Activated CD8-positive, alpha-beta T cell treated with anti-CD3 and anti-CD28 coated beads for 36 hours (primary cell): ENCODE data around the gene LTBP3. TPM values are rescaled to one million over a fixed set of nuclear protein-coding genes. Genes with fewer than 3 reads are reported as not detected.
A peak's percentile ranks its signal among the peaks of the same experiment; 100 is the strongest.

Source experiments
- ATAC-seq: fragments of 200-7000 bp; cut with Tn5 transposase; one replicate; pipeline ENCODE4 v1.10.0; 2021; ENCODE audit warnings: mild to moderate bottlenecking, moderate library complexity
- CTCF ChIA-PET: fragments of 350-600 bp; sonication (Branson Sonifier 250); formaldehyde crosslinking; loops from one replicate; lab custom pipeline; 2021; ENCODE audit warnings: antibody characterized with exemption; lab: Charles Lee
- POLR2A ChIA-PET: fragments of 350-600 bp; sonication (Branson Sonifier 250); formaldehyde crosslinking; loops from one replicate; lab custom pipeline; 2021; ENCODE audit warnings: antibody characterized with exemption; lab: Charles Lee
- DNase-seq: peaks from one replicate; pipeline ENCODE4 v3.0.0-alpha.2; 2020
- H3K27ac Mint-ChIP-seq: one replicate; pipeline ENCODE4 v1.8.0; 2021; ENCODE audit warnings: mild to moderate bottlenecking, mixed read lengths
- H3K27me3 Mint-ChIP-seq: one replicate; pipeline ENCODE4 v1.8.0; 2021; ENCODE audit warnings: mixed read lengths
- H3K36me3 Mint-ChIP-seq: one replicate; pipeline ENCODE4 v1.8.0; 2021; ENCODE audit warnings: low read depth, mixed read lengths
- H3K4me1 Mint-ChIP-seq: one replicate; pipeline ENCODE4 v1.8.0; 2021; ENCODE audit warnings: low read depth, mixed read lengths
- H3K4me3 Mint-ChIP-seq: one replicate; pipeline ENCODE4 v1.8.0; 2021; ENCODE audit warnings: mild to moderate bottlenecking, moderate library complexity, mixed read lengths
- H3K9me3 Mint-ChIP-seq: one replicate; pipeline ENCODE4 v1.8.0; 2021; ENCODE audit warnings: mixed read lengths
- intact Hi-C: fragments of 100-400 bp; cut with micrococcal nuclease; formaldehyde crosslinking; loops from one replicate; pipeline ENCODE4 v1.10.0; 2022
- total RNA-seq, 2 experiments: library from RNA; stranded (reverse); gene quantifications; one replicate each; pipeline ENCODE4 v1.2.3, GENCODE V29; 2021
- TF ChIP-seq, protein P1 (sequence below): fragments of 200-600 bp; IDR thresholded peaks from one replicate; pipeline ENCODE4 v1.8.0; 2022; ENCODE audit warnings: antibody characterized with exemption, mild to moderate bottlenecking

LTBP3 gene
- total RNA-seq, 2 experiments from 2014 or later = 55.4 to 56.0 TPM

DNA sequence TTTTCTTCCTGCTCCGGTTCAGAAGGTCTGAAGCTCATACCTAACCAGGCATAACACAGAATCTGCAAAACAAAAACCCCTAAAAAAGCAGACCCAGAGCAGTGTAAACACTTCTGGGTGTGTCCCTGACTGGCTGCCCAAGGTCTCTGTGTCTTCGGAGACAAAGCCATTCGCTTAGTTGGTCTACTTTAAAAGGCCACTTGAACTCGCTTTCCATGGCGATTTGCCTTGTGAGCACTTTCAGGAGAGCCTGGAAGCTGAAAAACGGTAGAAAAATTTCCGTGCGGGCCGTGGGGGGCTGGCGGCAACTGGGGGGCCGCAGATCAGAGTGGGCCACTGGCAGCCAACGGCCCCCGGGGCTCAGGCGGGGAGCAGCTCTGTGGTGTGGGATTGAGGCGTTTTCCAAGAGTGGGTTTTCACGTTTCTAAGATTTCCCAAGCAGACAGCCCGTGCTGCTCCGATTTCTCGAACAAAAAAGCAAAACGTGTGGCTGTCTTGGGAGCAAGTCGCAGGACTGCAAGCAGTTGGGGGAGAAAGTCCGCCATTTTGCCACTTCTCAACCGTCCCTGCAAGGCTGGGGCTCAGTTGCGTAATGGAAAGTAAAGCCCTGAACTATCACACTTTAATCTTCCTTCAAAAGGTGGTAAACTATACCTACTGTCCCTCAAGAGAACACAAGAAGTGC, 60.0 kb downstream of the LTBP3 start:
- ATAC-seq = peak; percentile 8
- intact Hi-C loops = no loop called here
- TF ChIP-seq, protein P1, sequence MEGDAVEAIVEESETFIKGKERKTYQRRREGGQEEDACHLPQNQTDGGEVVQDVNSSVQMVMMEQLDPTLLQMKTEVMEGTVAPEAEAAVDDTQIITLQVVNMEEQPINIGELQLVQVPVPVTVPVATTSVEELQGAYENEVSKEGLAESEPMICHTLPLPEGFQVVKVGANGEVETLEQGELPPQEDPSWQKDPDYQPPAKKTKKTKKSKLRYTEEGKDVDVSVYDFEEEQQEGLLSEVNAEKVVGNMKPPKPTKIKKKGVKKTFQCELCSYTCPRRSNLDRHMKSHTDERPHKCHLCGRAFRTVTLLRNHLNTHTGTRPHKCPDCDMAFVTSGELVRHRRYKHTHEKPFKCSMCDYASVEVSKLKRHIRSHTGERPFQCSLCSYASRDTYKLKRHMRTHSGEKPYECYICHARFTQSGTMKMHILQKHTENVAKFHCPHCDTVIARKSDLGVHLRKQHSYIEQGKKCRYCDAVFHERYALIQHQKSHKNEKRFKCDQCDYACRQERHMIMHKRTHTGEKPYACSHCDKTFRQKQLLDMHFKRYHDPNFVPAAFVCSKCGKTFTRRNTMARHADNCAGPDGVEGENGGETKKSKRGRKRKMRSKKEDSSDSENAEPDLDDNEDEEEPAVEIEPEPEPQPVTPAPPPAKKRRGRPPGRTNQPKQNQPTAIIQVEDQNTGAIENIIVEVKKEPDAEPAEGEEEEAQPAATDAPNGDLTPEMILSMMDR = no peak
- H3K27ac Mint-ChIP-seq = no peak overlapping the region
- peaks cover 25% of the 10 kb centered on the region for H3K4me1 Mint-ChIP-seq
- POLR2A ChIA-PET = interaction anchor here (0.8 to 36.2 kb wide), 41 partner anchors 9 to 687 kb away, joined by 3 to 4842 read pairs (median 8); partner anchors contain the start of genes CCDC85B, CDC42EP2, EHBP1L1 and EHD1
- no peaks in the 10 kb centered on the region for H3K27me3 Mint-ChIP-seq
- DNase-seq = peak; percentile 77
- peaks cover 2% of the 10 kb centered on the region for H3K36me3 Mint-ChIP-seq
- no peak overlapping the region for H3K4me3 Mint-ChIP-seq
- CTCF ChIA-PET = interaction anchor here (0.7 to 16.5 kb wide), 8 partner anchors 10 to 169 kb away, joined by 3 to 448 read pairs (median 9); partner anchors contain the start of gene NEAT1
- H3K9me3 Mint-ChIP-seq = no peaks in the 10 kb centered on the region

DNA sequence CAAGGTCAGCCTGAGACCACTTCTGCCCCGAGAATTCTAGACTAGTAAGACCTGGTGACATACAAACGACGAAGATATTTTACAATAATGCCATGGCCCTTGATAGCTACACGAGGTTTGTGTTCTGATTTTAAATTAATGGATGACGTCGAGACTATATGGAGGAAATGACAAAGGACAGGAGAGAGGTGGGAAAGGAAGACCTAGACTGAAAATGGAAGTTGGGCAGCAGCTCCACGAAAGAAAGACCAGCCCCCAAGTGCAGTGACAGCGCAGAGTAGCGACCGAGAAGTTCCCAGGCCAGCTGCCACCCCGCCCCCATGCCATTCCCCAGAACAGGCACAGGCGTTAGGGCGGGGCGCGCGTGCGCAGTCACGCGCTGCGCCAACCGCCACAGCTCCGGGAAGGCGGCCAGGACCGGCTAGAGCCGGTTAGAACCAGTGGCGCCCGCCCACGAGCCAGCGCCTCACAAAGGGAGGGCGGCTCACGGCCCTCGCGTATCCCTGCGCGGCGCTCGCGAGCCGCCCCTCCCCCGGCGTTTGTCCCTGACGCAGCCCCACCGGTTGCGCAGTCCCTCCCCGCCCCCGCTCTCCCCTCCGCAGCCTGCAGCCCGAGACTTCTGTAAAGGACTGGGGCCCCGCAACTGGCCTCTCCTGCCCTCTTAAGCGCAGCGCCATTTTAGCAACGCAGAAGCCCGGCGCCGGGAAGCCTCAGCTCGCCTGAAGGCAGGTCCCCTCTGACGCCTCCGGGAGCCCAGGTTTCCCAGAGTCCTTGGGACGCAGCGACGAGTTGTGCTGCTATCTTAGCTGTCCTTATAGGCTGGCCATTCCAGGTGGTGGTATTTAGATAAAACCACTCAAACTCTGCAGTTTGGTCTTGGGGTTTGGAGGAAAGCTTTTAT, 60.8 kb downstream of the LTBP3 start:
- ATAC-seq (peak; percentile 77), DNase-seq (peak; percentile 99)
- Mint-ChIP-seq H3K27ac (no peak overlapping the region), H3K27me3 (no peaks in the 10 kb centered on the region), H3K4me3 (no peak overlapping the region), H3K36me3 (peaks cover 3% of the 10 kb centered on the region), H3K4me1 (peaks cover 33% of the 10 kb centered on the region), H3K9me3 (no peaks in the 10 kb centered on the region)
- intact Hi-C loops = no loop called here
- TF ChIP-seq, protein P1 = no peak
- ChIA-PET POLR2A (interaction anchor here (0.8 to 36.2 kb wide), 34 partner anchors 8 to 619 kb away, joined by 3 to 4842 read pairs (median 16); partner anchors contain the start of genes EHBP1L1, EHD1, FAM89B and FRMD8), CTCF (interaction anchor here (0.7 to 16.5 kb wide), 12 partner anchors 10 to 385 kb away, joined by 3 to 448 read pairs (median 4); partner anchors contain the start of gene NEAT1)

DNA sequence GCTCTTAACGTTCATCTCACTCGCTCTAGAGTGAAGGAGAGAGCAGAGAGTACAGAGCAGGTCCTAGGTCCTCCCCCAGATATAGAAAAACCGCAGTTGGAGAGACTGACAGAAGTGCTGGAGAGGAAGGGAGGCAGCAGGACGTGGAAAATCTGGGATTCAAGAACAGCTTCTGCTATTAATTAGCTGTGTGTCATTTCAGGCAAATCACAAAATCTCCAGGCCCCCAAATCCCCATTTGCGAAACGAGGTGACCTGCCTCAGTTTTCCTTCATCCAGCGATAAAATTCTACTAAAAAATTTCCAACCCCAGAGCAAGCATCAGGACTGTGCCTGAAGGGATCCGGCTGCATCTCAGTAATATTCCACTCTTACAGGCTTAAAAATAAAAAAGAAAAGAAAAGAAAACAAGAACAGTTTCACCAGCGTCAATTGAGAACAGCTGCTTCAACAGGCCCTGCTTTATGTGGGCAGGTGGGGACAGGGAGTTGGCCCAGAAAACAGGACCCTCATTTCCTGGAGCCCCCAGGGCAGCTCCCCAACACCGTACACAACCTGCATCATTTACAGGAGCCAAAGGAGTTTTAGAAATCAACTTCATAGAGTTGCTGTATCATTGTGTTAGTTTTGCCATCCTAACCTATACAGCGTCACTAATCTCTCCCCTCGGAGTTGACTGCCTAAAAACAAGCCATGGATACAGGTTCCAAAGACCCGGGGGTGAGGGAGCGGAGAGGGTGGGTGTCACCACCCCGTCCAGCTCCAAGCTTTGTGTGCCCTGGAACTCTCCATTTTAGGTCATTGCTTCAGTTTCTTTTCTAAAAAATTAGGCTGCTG, 61.6 kb downstream of the LTBP3 start:
- Mint-ChIP-seq H3K9me3 (no peaks in the 10 kb centered on the region), H3K27ac (no peak overlapping the region), H3K36me3 (peaks cover 3% of the 10 kb centered on the region), H3K4me1 (peaks cover 37% of the 10 kb centered on the region), H3K4me3 (no peak overlapping the region), H3K27me3 (no peaks in the 10 kb centered on the region)
- ChIA-PET CTCF (interaction anchor here (1.0 to 16.5 kb wide), 11 partner anchors 9 to 384 kb away, joined by 3 to 448 read pairs (median 4); partner anchors contain the start of gene NEAT1), POLR2A (interaction anchor here (0.8 to 36.2 kb wide), 22 partner anchors 7 to 456 kb away, joined by 3 to 4842 read pairs (median 22); partner anchors contain the start of genes EHBP1L1, FAM89B, FRMD8 and MAP3K11)
- ATAC-seq (peak; percentile 7), DNase-seq (no peak)
- intact Hi-C loops = no loop called here
- TF ChIP-seq, protein P1 = no peak

DNA sequence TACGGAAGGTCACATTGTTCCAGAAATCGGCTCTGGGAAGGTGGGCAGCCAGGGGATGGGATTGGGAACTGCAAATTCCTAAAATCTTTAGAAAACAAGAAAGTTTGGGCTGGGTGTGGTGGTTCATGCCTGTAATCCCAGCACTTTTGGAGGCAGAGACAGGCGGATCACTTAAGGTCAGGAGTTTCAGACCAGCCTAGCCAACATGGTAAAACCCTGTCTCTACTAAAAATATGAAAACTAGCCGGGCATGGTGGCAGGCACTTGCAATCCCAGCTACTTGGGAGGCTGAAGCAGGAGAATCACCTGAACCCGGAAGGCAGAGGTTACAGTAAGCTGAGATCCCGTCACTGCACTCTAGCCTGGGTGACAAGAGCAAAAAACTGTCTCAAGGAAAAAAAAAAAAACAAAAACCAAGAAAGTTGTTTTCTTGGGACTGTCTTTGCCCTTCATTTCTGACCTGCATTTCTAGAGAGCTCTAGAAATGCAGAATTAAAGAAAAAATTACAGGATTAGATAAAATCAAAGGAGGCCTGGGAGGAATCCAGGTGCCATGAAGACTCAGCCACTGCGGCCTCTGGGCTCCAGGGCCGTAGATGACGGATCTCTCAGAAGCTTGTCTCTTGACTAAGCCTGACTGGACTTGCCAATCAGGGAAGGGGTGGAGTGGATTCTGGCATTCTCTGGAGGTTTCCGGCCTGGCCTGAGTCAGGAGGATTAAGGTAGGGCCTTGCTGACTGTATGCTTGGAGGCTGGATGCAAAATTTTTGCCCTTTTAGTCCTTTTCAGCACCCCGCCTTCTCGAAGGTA, 64.6 kb downstream of the LTBP3 start:
- ATAC-seq = no peak
- H3K9me3 Mint-ChIP-seq = no peaks in the 10 kb centered on the region
- H3K36me3 Mint-ChIP-seq = peaks cover 3% of the 10 kb centered on the region
- POLR2A ChIA-PET = interaction anchor here (9.6 to 36.2 kb wide), 3 partner anchors 9 to 73 kb away, joined by 94 to 4842 read pairs (median 343); partner anchors contain the start of genes MALAT1 and NEAT1
- H3K4me3 Mint-ChIP-seq = peak overlapping the region; percentile 34
- intact Hi-C loops = no loop called here
- TF ChIP-seq, protein P1 = no peak
- no peak for DNase-seq
- H3K27me3 Mint-ChIP-seq = no peaks in the 10 kb centered on the region
- peak overlapping the region; percentile 91 for H3K27ac Mint-ChIP-seq
- peaks cover 53% of the 10 kb centered on the region for H3K4me1 Mint-ChIP-seq
- CTCF ChIA-PET = interaction anchor here (0.7 to 1.5 kb wide), 5 partner anchors 13 to 164 kb away, joined by 3 to 7 read pairs (median 3); no protein-coding TSS in a partner anchor
